MM.1S (cell line): ENCODE measurements around the gene UTS2.

Experiments
- EZH2 ChIP-seq: fragments of 300-600 bp; sonication (generic); optimal IDR thresholded peaks from 2 replicates; pipeline ENCODE3; 2017; ENCODE audit warnings: low read depth, mild to moderate bottlenecking, antibody characterized with exemption, low read length, mixed read lengths
- EZH2phosphoT487 ChIP-seq: fragments of 300-600 bp; sonication (generic); IDR thresholded peaks from 2 replicates; pipeline ENCODE4 v1.6.1; 2018; ENCODE audit warnings: antibody characterized with exemption, low read length
- TF ChIP-seq, protein P1 (sequence below): fragments of 300-600 bp; sonication (generic); IDR thresholded peaks from 2 replicates; pipeline ENCODE4 v1.5.1; 2016; ENCODE audit warnings: antibody characterized with exemption, low read length, mixed read lengths

DNA sequence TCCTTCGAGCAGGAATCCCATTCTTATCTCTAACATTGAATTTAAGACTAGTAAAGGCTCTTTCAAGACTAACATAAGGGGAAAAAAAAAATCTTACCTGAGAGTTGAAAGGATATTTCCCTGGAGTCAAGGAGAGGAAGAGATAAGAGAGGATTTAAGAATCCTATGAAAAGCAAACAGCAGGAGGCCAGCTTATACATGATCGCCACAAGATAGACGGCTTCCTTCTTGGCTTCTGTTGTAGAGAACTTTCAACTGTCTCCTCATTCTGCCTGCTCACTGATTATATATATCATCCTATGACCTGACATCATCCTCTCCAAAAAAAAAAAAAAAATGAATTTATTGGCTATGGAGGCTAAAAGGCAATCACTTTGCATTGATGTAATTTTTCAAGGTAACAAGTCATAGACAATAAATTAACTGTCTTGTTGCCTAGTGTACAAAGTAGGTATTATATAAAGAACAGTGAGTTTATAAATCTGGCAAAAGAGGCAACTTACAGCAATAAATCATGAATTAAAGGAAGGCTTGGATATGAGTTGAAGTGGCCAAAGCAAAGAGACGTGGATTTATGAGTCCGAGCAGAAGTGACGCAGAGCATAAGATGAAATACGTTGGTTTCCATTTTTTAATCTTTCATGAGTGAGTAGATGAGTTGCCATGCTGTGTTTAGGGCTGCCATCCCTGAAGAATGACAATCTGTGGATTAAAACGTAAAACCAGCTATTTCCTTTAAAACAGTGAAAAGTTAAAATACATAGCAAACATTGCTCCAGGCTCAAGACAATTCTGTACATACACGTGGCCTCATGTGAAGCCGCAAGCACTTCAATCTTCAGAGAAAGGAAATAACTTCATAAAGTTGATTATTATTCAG, at the start of gene UTS2:
- TF ChIP-seq, protein P1, sequence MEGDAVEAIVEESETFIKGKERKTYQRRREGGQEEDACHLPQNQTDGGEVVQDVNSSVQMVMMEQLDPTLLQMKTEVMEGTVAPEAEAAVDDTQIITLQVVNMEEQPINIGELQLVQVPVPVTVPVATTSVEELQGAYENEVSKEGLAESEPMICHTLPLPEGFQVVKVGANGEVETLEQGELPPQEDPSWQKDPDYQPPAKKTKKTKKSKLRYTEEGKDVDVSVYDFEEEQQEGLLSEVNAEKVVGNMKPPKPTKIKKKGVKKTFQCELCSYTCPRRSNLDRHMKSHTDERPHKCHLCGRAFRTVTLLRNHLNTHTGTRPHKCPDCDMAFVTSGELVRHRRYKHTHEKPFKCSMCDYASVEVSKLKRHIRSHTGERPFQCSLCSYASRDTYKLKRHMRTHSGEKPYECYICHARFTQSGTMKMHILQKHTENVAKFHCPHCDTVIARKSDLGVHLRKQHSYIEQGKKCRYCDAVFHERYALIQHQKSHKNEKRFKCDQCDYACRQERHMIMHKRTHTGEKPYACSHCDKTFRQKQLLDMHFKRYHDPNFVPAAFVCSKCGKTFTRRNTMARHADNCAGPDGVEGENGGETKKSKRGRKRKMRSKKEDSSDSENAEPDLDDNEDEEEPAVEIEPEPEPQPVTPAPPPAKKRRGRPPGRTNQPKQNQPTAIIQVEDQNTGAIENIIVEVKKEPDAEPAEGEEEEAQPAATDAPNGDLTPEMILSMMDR: no peak
- TF ChIP-seq EZH2: no peak
- no peak for TF ChIP-seq EZH2phosphoT487
